ENCODE measurements around the gene DNAH8.
A peak's percentile ranks its signal among the peaks of the same experiment; 100 is the strongest.

The DNAH8 gene

DNA sequence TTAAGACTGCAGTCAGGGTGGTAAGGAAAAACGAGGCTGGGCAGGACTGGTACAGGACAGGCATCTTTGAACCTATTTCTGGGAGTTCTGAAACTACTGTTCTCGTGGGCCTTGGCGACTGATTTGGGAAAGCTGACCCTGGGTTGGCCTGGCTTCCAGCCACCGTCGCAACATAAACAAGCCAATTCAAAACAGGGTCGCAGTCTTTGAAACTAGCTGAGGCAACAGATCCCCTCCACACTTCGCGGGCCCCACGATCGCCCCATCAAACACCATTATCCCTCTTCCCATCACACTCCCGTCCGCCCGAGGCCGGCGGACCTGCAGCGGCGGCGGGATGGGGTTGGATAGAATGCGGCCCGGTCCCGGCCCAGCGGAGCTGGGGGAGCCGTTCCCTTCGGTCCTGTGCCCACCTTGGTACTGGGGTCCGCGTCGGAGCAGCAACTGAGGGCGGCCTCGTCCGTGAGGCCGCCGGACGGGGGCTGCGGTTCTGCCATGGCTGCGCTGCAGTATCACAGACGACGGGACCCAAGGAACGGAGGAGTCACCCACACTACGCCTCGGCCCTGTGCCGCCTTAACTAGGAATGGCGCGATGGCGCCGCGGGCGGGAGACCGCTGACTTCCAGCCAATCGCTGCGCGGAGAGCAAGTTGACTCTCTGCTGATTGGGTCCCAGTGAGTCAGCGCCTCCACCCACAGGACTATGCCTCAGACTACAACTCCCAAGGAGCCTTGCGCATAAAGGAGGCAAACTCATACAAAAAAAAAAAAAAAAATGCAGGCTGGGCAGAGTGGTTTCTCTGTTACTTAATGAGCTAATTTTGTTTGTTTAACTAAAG is 12.3 kb upstream of the DNAH8 start, which contains the start of gene GLO1:
TSS of gene GLO1 (minus strand) at position 588 of the 840 bp plus-strand sequence. CDS start at position 497, 91 bp downstream.
- DNase-seq = peak; percentile 95 to 97

DNA sequence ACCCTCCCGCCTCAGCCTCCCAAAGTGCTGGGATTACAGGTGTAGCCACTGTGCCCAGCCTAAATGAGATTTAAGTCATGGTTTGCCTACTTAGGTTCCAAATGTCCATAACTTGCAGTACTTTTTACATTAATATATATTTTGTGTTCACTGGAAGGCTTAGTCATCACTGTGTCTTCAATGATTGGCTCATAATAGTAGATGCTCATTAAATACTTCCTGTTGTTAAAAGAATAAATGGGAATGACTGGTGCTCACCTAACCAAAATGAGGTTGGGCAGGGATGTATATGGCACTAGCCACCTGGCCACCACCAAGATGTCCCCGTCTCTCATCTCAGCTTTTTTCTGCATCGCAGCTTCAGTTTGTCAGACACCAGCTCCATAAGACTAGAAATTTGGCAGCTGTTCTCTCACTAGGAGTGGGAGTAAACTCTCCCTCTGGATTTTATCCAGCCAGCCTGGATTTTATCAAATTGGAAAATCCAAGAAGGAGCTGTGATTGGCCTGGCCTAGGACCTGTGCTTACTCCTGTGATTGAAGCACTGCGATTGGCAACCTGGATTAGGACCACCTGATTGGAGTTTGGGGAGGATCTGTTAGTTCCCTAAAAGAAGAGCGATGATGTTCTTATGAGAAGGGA is 11.0 kb upstream of the DNAH8 start:
- no peak for DNase-seq

DNA sequence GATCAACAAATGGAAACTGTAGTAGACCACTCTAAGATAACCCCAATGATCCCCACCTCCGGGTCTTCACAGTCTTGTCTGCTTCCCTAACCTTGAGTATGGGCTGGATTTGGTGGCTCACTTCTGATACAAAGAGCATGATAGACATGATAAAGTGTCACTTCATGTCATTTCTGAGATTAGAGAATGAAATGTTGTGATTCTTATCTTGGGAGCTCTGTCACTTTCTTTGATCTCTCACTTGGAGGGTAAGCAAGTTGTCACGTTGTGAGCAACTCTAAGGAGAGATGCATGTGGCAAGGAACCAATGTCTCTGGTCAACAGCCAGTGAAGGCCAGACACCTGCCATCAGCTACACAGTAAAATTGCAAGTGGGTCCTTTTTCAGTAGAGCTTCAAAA is 9.2 kb upstream of the DNAH8 start:
- no peak for DNase-seq

DNA sequence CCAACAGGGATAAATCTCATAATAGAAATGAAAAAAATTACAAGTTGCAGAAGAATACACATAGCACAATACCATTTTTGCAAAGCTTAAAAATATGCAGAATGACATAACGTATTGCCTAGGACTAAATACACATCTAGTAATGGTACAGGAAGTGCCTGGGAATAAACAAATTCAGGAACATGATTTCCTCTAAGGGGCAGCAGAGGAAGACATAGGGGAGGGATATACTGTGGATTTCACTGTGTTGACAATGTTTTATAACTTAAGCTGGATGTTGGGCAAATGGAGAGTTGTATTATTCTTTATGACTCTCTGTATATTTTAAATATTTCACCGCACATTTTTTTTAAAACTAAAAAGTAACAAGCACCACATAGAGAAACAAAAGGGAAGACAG is 6.6 kb upstream of the DNAH8 start:
- no peak for DNase-seq

DNA sequence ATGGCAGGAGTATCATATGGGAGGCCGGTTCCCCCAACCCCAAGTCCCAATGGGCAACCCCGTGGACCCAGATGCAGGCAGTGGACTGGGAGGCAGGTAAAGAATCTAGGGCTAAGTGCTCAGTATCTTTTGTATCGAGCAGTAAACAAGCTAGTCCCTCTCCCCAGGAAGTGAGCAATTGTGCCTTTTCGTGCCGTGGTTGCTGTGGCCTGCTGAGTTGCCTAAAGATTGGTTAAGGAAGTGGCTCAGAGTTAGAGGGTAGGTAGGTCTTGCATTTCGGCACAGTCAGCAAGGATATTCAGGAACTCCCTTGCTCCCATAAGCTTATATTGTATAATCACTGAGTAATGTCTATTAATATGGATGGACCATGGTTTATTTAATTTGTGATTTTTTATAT is 1.3 kb upstream of the DNAH8 start:
- DNase-seq = peak; percentile 61 to 73

DNA sequence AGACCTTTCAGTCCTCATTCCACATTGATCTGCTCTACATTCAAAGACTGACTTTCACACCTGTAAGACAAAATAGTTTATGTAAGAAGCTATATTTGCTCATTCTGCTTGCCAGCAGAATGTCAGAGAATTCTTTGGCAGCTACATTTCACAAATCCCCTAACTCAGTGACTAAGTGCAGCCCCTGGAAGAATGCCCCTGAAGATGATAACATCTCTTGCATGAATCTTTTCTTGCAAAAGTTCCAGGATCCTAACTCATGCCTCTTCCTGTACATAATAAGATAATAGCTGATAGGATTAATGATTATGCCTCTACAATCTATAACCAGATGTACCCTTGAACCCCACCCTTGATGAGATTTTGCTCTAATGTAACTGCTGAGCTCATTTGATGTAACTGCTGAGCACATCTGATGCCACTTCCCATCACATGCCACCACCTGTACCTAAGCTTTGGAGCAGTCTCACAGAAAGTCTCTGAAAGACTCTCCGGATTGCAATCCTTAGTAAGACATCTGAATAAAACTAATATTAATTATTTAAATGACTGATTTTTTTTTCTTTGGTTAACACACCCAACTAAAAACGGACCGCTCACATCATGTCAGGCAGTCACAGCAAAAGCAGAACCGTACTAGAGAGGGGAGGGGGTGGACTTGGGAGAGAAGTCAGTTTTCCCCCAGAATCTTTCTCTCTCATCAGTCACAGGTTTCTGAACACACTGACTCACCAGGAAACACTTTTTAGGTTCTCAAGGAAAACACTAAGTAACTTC is 684 bp upstream of the DNAH8 start:
- DNase-seq = peak in 1 of 2 experiments; percentile 23

DNA sequence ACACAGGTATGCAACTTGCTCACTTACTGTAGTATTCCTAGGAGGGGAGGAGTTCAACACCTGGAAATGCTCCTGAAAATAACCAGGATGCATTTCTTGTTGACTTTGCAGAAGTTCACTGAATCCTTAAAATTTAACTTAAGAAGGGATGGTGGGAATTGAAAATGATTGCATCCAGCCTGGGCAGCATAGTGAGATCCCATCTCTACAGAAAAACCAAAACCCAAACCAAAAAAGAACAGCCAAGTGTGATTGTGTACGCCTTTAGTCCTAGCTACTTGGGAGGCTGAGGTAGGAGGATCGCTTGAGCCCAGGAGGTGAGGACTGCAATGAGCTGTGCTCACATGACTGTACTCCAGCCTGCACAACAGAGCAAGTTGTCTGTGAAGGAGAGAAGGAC is 1.7 kb downstream of the DNAH8 start:
- DNase-seq = no peak

DNA sequence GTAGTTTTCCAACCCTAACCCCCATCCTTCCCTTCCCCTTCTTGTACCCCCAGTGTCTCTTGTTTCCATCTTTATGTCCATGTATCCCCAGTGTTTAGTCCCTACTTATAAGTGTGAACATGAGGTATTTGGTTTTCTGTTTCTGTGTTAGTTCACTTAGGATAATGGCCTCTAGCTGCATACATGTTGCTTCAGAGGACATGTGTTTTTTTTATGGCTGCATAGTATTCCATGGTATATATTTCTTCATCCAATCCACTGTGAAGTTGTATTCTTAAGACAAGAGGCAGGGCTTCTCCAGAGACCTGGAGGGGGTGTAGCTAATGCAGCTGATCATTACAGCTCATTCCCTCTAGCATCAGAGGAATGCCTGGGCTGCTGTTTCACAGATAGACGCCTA is 4.2 kb downstream of the DNAH8 start:
- no peak for DNase-seq

DNA sequence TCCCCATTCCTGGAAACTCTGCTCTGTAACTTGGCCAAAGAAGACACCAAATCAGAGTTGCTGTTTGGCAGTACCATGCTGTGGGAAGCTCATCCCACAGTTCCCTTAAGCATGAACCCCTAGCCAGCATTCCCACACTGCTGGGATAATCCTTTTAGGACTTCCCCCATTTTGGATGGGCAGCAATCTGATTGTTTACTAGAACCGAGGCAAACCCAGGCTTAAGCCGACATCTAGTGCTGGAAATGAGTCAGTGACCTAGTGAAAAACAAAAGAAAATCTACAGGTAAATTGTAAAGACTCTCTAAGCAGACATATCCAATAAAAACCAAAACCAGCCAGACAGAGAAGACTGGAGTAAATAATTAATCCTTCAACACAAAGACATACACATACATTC is 5.2 kb downstream of the DNAH8 start:
- no peak for DNase-seq

DNA sequence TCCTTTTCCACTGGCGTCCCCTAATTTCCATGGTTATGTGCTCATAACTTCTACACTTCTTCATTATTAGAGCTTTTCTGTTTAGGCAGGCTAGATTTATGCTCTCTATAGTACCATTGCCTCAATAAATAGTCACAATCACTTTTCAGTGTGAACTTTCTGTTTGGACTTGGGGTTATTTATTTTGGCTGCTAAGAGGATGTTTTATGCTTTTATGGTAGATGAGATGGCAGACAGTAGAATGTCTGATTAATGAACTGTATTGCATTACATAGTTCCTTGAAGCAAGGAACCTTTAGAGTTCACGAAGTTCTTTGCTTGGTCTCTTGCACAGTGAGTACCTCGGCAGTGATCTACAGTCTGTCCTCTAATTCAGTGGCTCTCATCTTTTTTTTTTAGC is 6.9 kb downstream of the DNAH8 start:
- DNase-seq = no peak

DNA sequence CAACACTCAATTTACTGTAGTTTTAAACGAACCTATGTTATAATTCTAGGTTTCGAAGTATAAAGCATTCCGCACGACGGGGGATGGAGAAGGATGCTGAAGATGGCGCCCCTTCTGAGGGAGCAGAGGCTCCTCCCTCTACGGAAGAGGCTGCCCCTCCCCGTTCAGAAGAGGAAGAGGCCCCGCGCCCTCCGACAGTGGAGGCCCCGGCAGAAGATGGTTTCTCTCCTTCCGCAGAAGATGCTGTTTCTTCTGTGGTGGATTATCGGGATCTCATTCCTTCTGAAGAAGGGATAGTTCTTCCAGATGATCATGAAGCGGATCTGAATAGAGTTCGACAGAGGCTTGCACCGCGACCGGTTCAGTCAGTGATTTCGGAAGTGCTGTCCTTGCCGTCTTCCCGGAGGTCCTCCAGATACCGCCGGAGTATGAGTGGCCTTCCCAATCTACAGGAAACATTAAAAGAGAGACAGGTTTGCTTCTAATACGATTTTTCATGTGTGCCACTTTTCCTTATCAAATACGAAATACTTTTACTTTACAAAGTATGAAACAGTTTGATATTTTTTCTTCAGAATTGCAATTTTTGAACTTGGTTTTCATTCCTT is 7.7 kb downstream of the DNAH8 start:
- DNase-seq = no peak

DNA sequence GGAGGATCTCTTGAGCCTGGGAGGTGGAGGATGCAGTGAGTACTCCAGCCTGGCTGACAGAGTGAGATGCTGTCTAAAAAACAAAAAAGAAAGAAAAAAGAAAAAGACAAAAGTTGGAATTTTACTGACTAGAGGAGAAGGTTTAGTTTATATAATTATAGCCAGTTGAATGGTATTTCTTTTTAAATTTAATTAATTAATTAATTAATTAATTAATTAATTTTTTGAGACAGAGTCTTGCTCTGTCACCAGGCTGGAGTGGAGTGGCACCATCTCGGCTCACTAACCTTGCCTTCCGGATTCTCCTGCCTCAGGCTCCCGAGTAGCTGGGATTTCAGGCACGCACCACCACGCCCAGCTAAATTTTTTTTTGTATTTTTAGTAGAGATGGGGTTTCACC is 8.7 kb downstream of the DNAH8 start:
- DNase-seq = no peak

DNA sequence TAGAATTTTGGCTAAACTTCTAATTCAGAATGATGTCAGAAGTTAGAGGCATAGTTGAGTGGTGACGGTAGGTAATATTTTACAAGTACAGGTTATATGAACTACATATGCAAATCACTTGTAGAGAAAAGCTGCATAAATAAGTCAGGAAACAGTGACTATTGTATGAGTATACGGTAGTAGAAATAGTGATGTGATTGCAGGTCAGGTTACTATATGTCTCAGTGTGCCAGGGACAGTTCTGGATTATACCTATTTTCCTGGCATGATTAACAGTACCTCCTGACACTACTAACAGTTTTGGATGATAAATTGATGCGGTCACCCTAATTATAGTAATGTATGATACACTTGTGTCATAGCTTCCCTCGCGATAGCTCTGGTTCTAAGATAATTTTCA is 9.2 kb downstream of the DNAH8 start:
- DNase-seq = no peak

DNA sequence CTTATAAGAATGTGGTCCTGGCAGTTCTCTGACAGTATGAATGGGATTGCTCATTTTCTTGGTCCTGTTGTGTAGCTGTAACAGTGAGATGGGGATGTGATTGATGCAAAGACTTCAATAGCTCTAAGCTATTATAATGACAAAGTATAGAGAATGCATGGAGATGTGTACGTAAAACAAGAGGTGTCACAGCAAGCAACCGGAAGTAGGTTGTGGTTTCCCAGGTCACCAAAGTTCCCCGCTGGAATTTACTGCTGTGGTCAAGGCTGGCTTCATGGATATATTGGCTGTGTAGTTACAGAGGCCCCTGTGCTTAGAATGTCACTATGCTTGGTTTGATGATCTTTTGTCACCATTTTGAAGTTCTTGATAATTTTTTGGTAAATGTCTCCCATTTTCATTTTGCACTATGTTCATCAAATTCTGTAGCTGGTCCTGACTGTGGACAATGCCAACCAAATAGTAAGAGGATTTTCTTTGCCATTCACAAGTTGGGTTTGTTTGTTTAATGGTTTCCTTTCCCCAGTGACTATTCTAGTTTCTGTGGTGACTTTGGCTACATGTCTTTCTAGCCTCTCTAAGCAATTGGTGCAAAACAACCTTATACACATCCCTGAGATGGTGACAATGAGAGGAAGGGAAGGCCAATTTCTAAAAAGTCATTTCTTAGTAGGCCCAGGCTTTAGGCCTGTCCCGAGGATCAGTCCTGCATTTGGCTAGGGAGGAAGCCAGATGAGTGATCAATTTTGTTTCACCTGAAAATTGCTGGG is 10.5 kb downstream of the DNAH8 start:
- no peak for DNase-seq

DNA sequence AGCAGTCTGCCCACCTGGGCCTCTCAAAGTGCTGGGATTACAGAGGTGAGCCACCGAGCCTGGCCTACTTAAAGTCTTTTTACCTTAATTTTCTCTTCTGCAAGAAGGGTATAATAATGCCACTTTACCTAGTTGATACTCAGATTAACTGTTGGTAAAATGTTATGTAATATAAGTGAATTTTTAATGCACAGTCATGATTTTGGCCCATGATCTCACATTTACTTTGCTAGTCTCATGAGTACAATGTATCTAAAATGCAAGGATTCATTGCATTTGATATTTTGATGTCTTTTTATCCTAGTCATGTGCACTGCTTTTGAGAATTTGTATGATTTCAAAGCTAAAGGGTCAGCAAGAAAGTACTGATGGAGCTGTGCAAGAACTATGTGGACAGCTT is 13.1 kb downstream of the DNAH8 start:
- DNase-seq = no peak

DNA sequence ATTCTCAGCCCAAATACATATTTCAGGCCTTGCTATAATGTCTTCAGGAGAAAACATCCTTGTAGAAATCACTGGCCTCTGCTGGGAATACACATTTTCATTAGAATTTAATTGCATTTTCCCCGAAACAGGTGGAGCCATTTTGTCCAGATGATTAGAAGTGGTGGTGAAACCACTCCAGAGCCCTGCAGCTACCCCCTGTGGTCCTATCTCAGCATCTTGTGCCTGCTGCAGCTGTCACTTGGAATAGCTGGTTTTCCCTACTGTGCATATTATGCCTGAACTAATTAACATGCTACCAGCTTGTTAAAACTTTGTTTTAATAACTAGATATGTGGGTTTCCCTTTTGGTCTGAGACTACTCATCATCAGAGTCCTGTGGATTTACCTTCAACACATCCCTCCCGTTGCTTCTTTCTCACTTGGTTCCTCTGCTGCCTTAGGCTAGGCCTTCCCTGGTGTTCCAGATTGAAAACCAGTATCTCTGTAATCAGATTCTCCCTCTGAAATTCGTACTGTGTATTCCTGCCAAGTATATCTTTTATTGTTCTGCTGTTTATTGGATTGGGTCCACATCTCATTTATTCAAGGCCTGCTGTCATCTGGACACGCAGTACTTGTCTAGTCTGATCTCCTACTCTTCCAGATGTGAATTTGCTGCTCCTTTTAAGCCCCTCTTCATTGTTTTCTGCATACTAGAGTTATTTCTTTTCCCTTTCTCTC is 15.2 kb downstream of the DNAH8 start:
- DNase-seq = no peak

DNA sequence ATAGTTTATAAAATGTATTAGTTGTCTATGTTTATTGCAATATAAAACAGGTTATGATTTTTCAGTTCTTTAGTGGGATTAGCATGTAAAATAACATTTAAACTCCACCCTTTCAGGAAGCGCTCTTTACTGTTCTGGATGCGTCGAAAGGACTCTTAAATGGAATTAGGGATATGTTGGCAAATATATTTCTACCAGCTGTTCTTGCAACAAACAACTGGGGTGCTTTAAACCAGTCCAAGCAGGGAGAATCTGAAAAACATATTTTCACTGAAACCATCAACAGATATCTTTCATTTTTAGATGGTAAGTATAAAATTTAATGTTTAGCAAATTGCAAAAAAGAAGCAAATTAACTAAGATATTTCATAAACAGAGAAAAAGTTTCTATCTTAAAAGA is 21.8 kb downstream of the DNAH8 start:
- DNase-seq = no peak

DNA sequence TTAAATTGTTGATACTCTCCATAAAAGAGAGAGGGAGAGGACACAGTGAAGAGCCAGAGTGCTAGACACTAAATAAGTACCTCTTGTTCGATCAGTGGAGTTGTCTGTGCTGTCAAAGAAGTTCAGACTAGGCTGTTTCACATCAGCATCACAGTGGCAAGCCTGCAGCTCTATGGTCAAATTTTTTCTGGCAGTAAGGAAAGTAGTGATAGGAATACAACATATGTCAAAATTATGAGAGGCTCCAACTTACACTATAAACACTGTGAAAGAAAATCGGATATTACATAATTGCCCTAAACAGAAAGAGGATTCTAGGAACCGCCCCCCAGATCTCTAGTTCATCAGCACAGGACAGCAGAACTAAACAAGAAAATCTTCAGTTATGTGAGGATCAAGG is 23.1 kb downstream of the DNAH8 start:
- DNase-seq = no peak

DNA sequence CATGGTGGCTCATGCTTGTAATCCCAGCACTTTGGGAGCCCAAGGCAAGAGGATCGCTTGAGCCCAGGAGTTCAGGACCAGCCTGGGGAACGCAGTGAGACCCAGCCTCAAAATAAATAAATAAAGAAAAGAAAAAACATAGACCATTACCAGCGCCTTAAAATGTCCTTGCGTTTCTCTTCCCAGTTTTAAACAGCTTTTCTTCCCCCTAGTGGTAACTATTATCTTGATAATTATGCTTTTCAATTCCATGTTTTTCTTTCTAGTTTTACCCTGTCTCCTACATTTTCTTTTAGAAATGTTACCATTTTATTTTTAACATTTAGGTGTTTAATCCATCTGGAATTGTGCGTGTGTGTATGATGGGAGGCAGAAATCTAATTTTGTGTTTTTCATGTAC is 24.4 kb downstream of the DNAH8 start:
- no peak for DNase-seq

DNA sequence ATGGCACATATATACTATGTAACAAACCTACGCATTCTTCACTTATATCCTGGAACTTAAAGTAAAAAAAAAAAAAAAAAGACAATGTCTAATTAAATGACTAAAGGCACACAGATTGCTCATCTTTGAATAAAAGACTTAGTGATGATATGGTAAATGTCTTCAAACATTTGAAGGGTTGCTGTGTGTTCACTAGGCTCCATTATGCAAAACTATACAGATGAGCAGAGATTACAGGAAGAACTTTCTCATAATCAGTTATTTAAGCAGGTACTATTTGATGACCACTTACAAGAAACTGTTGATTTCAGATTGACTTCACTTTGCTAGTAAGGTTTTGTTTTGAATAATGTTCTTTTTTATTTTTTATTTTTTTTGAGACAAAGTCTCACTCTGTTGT is 34.4 kb downstream of the DNAH8 start:
- DNase-seq = no peak

DNA sequence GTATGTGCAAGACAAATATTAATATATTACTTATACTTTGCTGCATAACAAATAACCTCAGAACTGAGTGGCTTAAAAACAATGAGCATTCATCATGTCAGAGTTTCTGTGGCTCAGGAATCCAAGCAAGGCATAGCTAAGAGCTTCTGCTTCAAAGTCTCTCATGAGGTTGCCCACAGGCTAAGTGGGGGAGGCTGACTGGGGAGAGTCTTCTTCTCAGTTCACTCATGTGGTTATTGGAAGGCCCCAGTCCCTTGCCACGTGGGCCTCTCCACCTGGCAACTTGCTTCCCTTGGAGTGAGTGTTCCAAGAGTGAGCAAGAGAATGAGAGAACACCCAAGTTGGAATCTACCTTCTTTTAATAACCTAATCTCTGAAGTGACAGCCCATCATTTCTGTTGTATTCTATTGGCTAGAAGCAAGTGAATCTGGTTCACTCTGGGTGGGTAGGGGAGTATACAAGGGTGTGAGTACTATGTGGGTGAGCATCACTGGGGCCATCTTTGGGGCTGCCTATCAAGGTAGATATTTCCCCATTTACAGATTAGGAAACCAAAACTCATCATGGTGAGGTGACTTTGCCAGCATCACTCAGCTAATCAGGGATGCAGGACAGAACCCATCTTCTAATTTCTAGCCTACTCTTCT is 36.0 kb downstream of the DNAH8 start:
- peak; percentile 34 to 52 for DNase-seq

Measured in activated CD4-positive, alpha-beta T cell treated with anti-CD3 and anti-CD28 coated beads, Interleukin-2, amount 50 U/mL, for 48 hours (primary cell).